Keratinocyte (primary cell): ENCODE data around the gene PMEPA1. TPM values are rescaled to one million over a fixed set of nuclear protein-coding genes. Genes with fewer than 3 reads are reported as not detected.

ENCODE experiments used
- DNase-seq: peaks from one replicate; pipeline ENCODE4 v3.0.0-alpha.2; 2011; ENCODE audit warnings: low read depth, missing footprints, low spot score
- FAIRE-seq: peaks from 2 replicates; lab custom pipeline; 2011; peaks lifted over from hg19 to GRCh38; lab: Jason Lieb, UNC
- H2AFZ ChIP-seq: 2 replicates; pipeline ENCODE4 v1.6.0; 2012; ENCODE audit warnings: low read length, control low read depth, inconsistent platforms; ENCODE audit not compliant: control insufficient read depth
- H3K27ac ChIP-seq: 2 replicates; pipeline ENCODE4 v1.5.1; 2011; ENCODE audit warnings: low read length; ENCODE audit not compliant: control insufficient read depth, insufficient read depth
- H3K27me3 ChIP-seq: 3 replicates; pipeline ENCODE4 v1.6.0; 2011; ENCODE audit warnings: low read length; ENCODE audit not compliant: control insufficient read depth, insufficient read depth; ENCODE audit errors: extremely low read depth
- H3K36me3 ChIP-seq, 2 experiments: 2 replicates in 1 of 2; 3 replicates in 1 of 2; pipeline ENCODE4 v1.5.1; 2011; ENCODE audit warnings: low read length in 2 of 2, mild to moderate bottlenecking in 1 of 2; ENCODE audit not compliant: control insufficient read depth in 2 of 2, insufficient read depth in 2 of 2; ENCODE audit errors: extremely low read depth in 1 of 2
- H3K4me1 ChIP-seq: 3 replicates; pipeline ENCODE4 v1.5.1; 2011; ENCODE audit warnings: low read length; ENCODE audit not compliant: control insufficient read depth, insufficient read depth; ENCODE audit errors: extremely low read depth
- H3K4me2 ChIP-seq: 3 replicates; pipeline ENCODE4 v1.6.0; 2011; ENCODE audit warnings: low read depth, low read length; ENCODE audit not compliant: control insufficient read depth, insufficient read depth; ENCODE audit errors: extremely low read depth
- H3K4me3 ChIP-seq, 3 experiments: fragments of 200-600 bp in 1 of 3; sonication (generic) in 1 of 3; 2 replicates in 2 of 3; 3 replicates in 1 of 3; pipeline ENCODE4 v1.5.1; 2011 to 2016; ENCODE audit warnings: low read length in 3 of 3, mild to moderate bottlenecking in 3 of 3, control low read depth in 2 of 3, inconsistent platforms in 1 of 3, low read depth in 1 of 3, mixed read lengths in 1 of 3, mixed run types in 1 of 3, moderate library complexity in 1 of 3; ENCODE audit not compliant: control insufficient read depth in 2 of 3, insufficient read depth in 2 of 3; ENCODE audit errors: extremely low read depth in 1 of 3
- H3K79me2 ChIP-seq: 2 replicates; pipeline ENCODE4 v1.6.0; 2012; ENCODE audit warnings: low read length; ENCODE audit not compliant: control insufficient read depth, insufficient read depth
- H3K9ac ChIP-seq: 3 replicates; pipeline ENCODE4 v1.6.0; 2011; ENCODE audit warnings: low read length; ENCODE audit not compliant: control insufficient read depth, insufficient read depth; ENCODE audit errors: extremely low read depth
- H3K9me1 ChIP-seq: 3 replicates; pipeline ENCODE4 v1.6.0; 2011; ENCODE audit warnings: low read length; ENCODE audit not compliant: control insufficient read depth, insufficient read depth; ENCODE audit errors: extremely low read depth
- H3K9me3 ChIP-seq: 2 replicates; pipeline ENCODE4 v1.5.1; 2012; ENCODE audit warnings: low read depth, low read length; ENCODE audit not compliant: control insufficient read depth
- H4K20me1 ChIP-seq: 3 replicates; pipeline ENCODE4 v1.6.0; 2011; ENCODE audit warnings: low read length; ENCODE audit not compliant: control insufficient read depth, insufficient read depth; ENCODE audit errors: extremely low read depth
- CTCF ChIP-seq, 3 experiments: IDR thresholded peaks in 1 of 3; conservative IDR thresholded peaks in 1 of 3; optimal IDR thresholded peaks in 1 of 3; 2 replicates in 2 of 3; 3 replicates in 1 of 3; pipeline versions ENCODE3 to v1.5.1; 2011; ENCODE audit warnings: low read length in 3 of 3, mild to moderate bottlenecking in 3 of 3, moderate library complexity in 2 of 3, control low read depth in 1 of 3, inconsistent platforms in 1 of 3; ENCODE audit not compliant: insufficient read depth in 2 of 3; ENCODE audit errors: extremely low read depth in 1 of 3
- EZH2 ChIP-seq: IDR thresholded peaks from one replicate; pipeline ENCODE4 v1.6.1; 2012; ENCODE audit warnings: inconsistent platforms, mild to moderate bottlenecking, low read length, moderate library complexity
- dilution Hi-C: fragments of 300-500 bp; cut with MboI; formaldehyde crosslinking; loops from one replicate; pipeline ENCODE4 v1.7.0; 2020; ENCODE audit warnings: low sequenced_read_pairs; ENCODE audit not compliant: extremely low pct_ligation_motif_present
- polyA plus RNA-seq, 5 experiments: library from polyadenylated mRNA; depleted of rRNA in 3 of 5; stranded (reverse) in 3 of 5; stranded (forward) in 1 of 5; unstranded in 1 of 5; fragments of >200 nt; gene quantifications; 1 replicate in 1 of 5; 2 replicates in 3 of 5; 3 replicates in 1 of 5; pipeline versions ENCODE4 v1.2.1 to v1.2.3, GENCODE V29; 2011 to 2012; ENCODE audit warnings: missing spikeins in 2 of 5, low read depth in 1 of 5, low replicate concordance in 1 of 5

PMEPA1 gene
- polyA plus RNA-seq, 1 donor (not counting 4 experiments of a cell fraction or from before 2014, with no cell fraction given): 29.0 TPM

GRCh38 chr20:57679113-57679512 lies 30.7 kb downstream of the PMEPA1 start:
- Histone ChIP-seq H3K9me3 (no peaks in the 10 kb centered on the region), H3K4me1 (peaks cover 18% of the 10 kb centered on the region), H3K9ac (no peak overlapping the region), H3K9me1 (peaks cover 16% of the 10 kb centered on the region), H3K27me3 (no peaks in the 10 kb centered on the region), H3K27ac (no peak overlapping the region), H3K4me2 (no peak overlapping the region), H3K36me3 (peaks cover 28 to 37% of the 10 kb centered on the region in 2 experiments), H4K20me1 (peaks cover 85% of the 10 kb centered on the region), H3K4me3 (no peak overlapping the region), H3K79me2 (peaks cover 100% of the 10 kb centered on the region), H2AFZ (no peak overlapping the region)
- dilution Hi-C loops: no loop called here
- no peak for DNase-seq
- TF ChIP-seq EZH2 (no peak), CTCF (optimal IDR thresholded peaks at IDR 0.05 in 1 of 3, IDR thresholded peaks at IDR 0.05 in 1 of 3, conservative IDR thresholded peaks at IDR 0.05 in 1 of 3; ENCODE audit: extremely low read depth in 1 of 3, insufficient read depth in 2 of 3, low read length in 3 of 3) (no peak)
- no peak for FAIRE-seq

- Histone ChIP-seq H4K20me1 (peaks cover 87% of the 10 kb centered on the region), H3K27ac (no peak overlapping the region), H3K36me3 (peaks cover 31 to 37% of the 10 kb centered on the region in 2 experiments), H2AFZ (no peak overlapping the region), H3K79me2 (peaks cover 100% of the 10 kb centered on the region), H3K27me3 (no peaks in the 10 kb centered on the region), H3K9me3 (no peaks in the 10 kb centered on the region), H3K4me2 (no peak overlapping the region), H3K9ac (no peak overlapping the region), H3K4me1 (peaks cover 18% of the 10 kb centered on the region), H3K4me3 (no peak overlapping the region), H3K9me1 (peaks cover 16% of the 10 kb centered on the region)
- TF ChIP-seq EZH2: no peak
- no peak for TF ChIP-seq CTCF (optimal IDR thresholded peaks at IDR 0.05 in 1 of 3, IDR thresholded peaks at IDR 0.05 in 1 of 3, conservative IDR thresholded peaks at IDR 0.05 in 1 of 3; ENCODE audit: extremely low read depth in 1 of 3, insufficient read depth in 2 of 3, low read length in 3 of 3)
- no peak for FAIRE-seq
- dilution Hi-C loops: no loop called here
- DNase-seq: no peak
Observed at GRCh38 chr20:57678340-57678739, 31.5 kb downstream of the PMEPA1 start.
